GM23338 (cell line): ENCODE data around the gene AJM1. TPM values are rescaled to one million over a fixed set of nuclear protein-coding genes. Genes with fewer than 3 reads are reported as not detected.

Source experiments
- ATAC-seq: fragments of 200-7000 bp; cut with Tn5 transposase; 3 replicates; pipeline ENCODE4 v1.9.1; 2020
- DNase-seq: peaks from one replicate; pipeline ENCODE4 v3.0.0-alpha.2; 2015; ENCODE audit warnings: low spot score
- H2AFZ ChIP-seq: fragments of 200-600 bp; sonication (generic); 2 replicates; pipeline ENCODE4 v1.8.0; 2016; ENCODE audit warnings: antibody characterized with exemption, mild to moderate bottlenecking, moderate library complexity
- H3F3A ChIP-seq: fragments of 200-600 bp; sonication (generic); replicated peaks from 2 replicates; pipeline ENCODE4 v1.8.0; 2017; ENCODE audit warnings: antibody characterized with exemption, mixed run types, low read depth
- H3K27ac ChIP-seq: fragments of 200-600 bp; sonication (generic); 2 replicates; pipeline ENCODE4 v1.6.1; 2016; ENCODE audit warnings: low read depth
- H3K27me3 ChIP-seq: fragments of 200-600 bp; sonication (generic); 2 replicates; pipeline ENCODE4 v1.8.0; 2016; ENCODE audit warnings: mild to moderate bottlenecking, mixed run types, moderate library complexity; ENCODE audit not compliant: insufficient read depth
- H3K36me3 ChIP-seq: fragments of 200-600 bp; sonication (generic); 2 replicates; pipeline ENCODE4 v1.8.0; 2016; ENCODE audit warnings: mild to moderate bottlenecking; ENCODE audit not compliant: insufficient read depth
- H3K4me1 ChIP-seq: fragments of 200-600 bp; sonication (generic); 2 replicates; pipeline ENCODE4 v1.8.0; 2016; ENCODE audit warnings: mild to moderate bottlenecking, moderate library complexity; ENCODE audit not compliant: insufficient read depth
- H3K4me2 ChIP-seq: fragments of 200-600 bp; sonication (generic); 2 replicates; pipeline ENCODE4 v1.7.1; 2017; ENCODE audit warnings: mixed run types
- H3K4me3 ChIP-seq: fragments of 200-600 bp; sonication (generic); 2 replicates; pipeline ENCODE4 v1.6.1; 2016; ENCODE audit warnings: mixed run types
- H3K79me2 ChIP-seq: fragments of 200-600 bp; sonication (generic); replicated peaks from 2 replicates; pipeline ENCODE4 v1.8.0; 2017; ENCODE audit warnings: mild to moderate bottlenecking; ENCODE audit not compliant: insufficient read depth
- H3K9me2 ChIP-seq: fragments of 200-600 bp; sonication (generic); 2 replicates; pipeline ENCODE4 v1.8.0; 2017; ENCODE audit not compliant: insufficient read depth
- H4K20me1 ChIP-seq: fragments of 200-600 bp; sonication (generic); replicated peaks from 2 replicates; pipeline ENCODE4 v1.8.0; 2017; ENCODE audit warnings: mild to moderate bottlenecking; ENCODE audit not compliant: insufficient read depth
- H3K27ac Mint-ChIP-seq: 2 replicates; pipeline ENCODE4 v1.8.0; 2020; ENCODE audit warnings: inconsistent platforms, mild to moderate bottlenecking, moderate library complexity, mixed read lengths
- H3K27me3 Mint-ChIP-seq: 3 replicates; pipeline ENCODE4 v1.8.0; 2022; ENCODE audit warnings: low read depth, mild to moderate bottlenecking, moderate library complexity, mixed read lengths, inconsistent platforms; ENCODE audit not compliant: insufficient read depth, poor library complexity
- H3K36me3 Mint-ChIP-seq: 3 replicates; pipeline ENCODE4 v1.8.0; 2021; ENCODE audit warnings: low read depth, mild to moderate bottlenecking, inconsistent platforms, moderate library complexity, mixed read lengths
- H3K4me1 Mint-ChIP-seq: 3 replicates; pipeline ENCODE4 v1.8.0; 2020; ENCODE audit warnings: mild to moderate bottlenecking, inconsistent platforms, mixed read lengths
- H3K4me3 Mint-ChIP-seq: 3 replicates; pipeline ENCODE4 v1.8.0; 2021; ENCODE audit warnings: moderate library complexity, mild to moderate bottlenecking, inconsistent platforms, mixed read lengths
- H3K9me3 Mint-ChIP-seq: 3 replicates; pipeline ENCODE4 v1.8.0; 2020; ENCODE audit warnings: moderate library complexity, mild to moderate bottlenecking, inconsistent platforms, mixed read lengths
- CREB1 ChIP-seq: fragments of 250-450 bp; sonication (Bioruptor Pico); IDR thresholded peaks from 2 replicates; pipeline ENCODE4 v1.5.0; 2020; ENCODE audit warnings: low read depth, mild to moderate bottlenecking, moderate library complexity
- EZH2phosphoT487 ChIP-seq: fragments of 200-600 bp; sonication (generic); IDR thresholded peaks from one replicate; pipeline ENCODE4 v1.8.1; 2018; ENCODE audit warnings: antibody characterized with exemption; ENCODE audit not compliant: unreplicated experiment
- JUNB ChIP-seq: IDR thresholded peaks from one replicate; pipeline ENCODE4 v1.6.1; 2016; ENCODE audit warnings: antibody characterized with exemption; ENCODE audit not compliant: unreplicated experiment
- POLR2AphosphoS5 ChIP-seq: IDR thresholded peaks from 2 replicates; pipeline ENCODE4 v1.6.1; 2016; ENCODE audit warnings: antibody characterized with exemption, low read depth
- STAT1 ChIP-seq: IDR thresholded peaks from one replicate; pipeline ENCODE4 v1.6.1; 2016; ENCODE audit warnings: antibody characterized with exemption; ENCODE audit not compliant: unreplicated experiment
- ZNF114 ChIP-seq: fragments of 250-450 bp; sonication (Bioruptor Pico); IDR thresholded peaks from 2 replicates; pipeline ENCODE4 v1.5.0; 2020; ENCODE audit warnings: mild to moderate bottlenecking, moderate library complexity
- ZNF331 ChIP-seq: fragments of 250-450 bp; sonication (Bioruptor Pico); IDR thresholded peaks from 2 replicates; pipeline ENCODE4 v1.5.0; 2020; ENCODE audit warnings: low read depth, mild to moderate bottlenecking, moderate library complexity
- polyA plus RNA-seq: library from polyadenylated mRNA; unstranded; fragments of >200 nt; fragmentation: Nextera tagmentation; extraction: Ambion mirVana; gene quantifications from 2 replicates; pipeline ENCODE4 v1.2.1, GENCODE V29; 2016
- total RNA-seq: library from RNA; depleted of rRNA; stranded (reverse); fragments of >200 nt; shearing (Covaris generic); gene quantifications from 2 replicates; pipeline ENCODE4 v1.2.3, GENCODE V29; 2014
- TF ChIP-seq, protein P1 (sequence below): IDR thresholded peaks from 2 replicates; pipeline ENCODE4 v1.6.1; 2016; ENCODE audit warnings: antibody characterized with exemption
- TF ChIP-seq, protein P2 (sequence below): fragments of 250-450 bp; sonication (Bioruptor Pico); IDR thresholded peaks from 2 replicates; pipeline ENCODE4 v1.5.0; 2020; ENCODE audit warnings: mild to moderate bottlenecking, moderate library complexity
- TF ChIP-seq, protein P3 (sequence below): IDR thresholded peaks from one replicate; pipeline ENCODE4 v1.6.1; 2018; ENCODE audit warnings: antibody characterized with exemption; ENCODE audit not compliant: unreplicated experiment

Gene AJM1
- total and polyA plus RNA-seq, 2 experiments from 2014 or later, result 0.36 to 0.49 TPM

DNA sequence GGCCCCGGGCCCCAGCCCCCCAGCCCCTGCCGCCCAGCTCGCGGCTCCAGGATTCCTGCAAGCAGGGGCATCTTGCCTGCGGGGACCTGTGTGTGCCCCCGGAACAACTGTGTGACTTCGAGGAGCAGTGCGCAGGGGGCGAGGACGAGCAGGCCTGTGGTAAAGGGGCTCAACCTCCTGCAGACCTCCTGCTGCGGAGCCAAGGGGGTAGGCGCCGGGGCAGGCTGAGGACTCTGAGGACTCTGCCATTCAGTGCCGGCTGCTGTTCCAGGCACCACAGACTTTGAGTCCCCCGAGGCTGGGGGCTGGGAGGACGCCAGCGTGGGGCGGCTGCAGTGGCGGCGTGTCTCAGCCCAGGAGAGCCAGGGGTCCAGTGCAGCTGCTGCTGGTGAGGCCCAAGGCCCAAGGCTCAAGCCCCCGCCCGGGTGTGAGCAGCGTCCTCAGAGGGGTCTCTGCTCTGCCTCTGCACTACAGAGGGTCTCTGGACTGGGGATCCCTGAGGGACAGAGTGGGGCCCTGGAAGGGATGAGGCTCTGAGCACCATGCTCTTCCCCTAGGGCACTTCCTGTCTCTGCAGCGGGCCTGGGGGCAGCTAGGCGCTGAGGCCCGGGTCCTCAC, 13.3 kb downstream of the AJM1 start:
- H3K27ac Mint-ChIP-seq, result no peak overlapping the region
- Histone ChIP-seq H3K4me2 (no peak overlapping the region), H3K4me3 (no peak overlapping the region), H3K27me3 (no peaks in the 10 kb centered on the region), H3K79me2 (no peaks in the 10 kb centered on the region), H3K9me2 (no peaks in the 10 kb centered on the region), H3F3A (no peaks in the 10 kb centered on the region), H3K36me3 (no peaks in the 10 kb centered on the region; the same call in 1 of the 2 replicates), H3K27ac (no peak overlapping the region), H3K4me1 (no peaks in the 10 kb centered on the region), H2AFZ (no peak overlapping the region), H4K20me1 (no peaks in the 10 kb centered on the region)
- H3K27me3 Mint-ChIP-seq, result peaks cover 2% of the 10 kb centered on the region
- peaks cover 3% of the 10 kb centered on the region; the same call in 2 of the 3 replicates for H3K36me3 Mint-ChIP-seq
- no peak overlapping the region for H3K4me3 Mint-ChIP-seq
- ATAC-seq, result no peak
- H3K9me3 Mint-ChIP-seq, result no peaks in the 10 kb centered on the region
- DNase-seq, result no peak
- TF ChIP-seq, protein P1, sequence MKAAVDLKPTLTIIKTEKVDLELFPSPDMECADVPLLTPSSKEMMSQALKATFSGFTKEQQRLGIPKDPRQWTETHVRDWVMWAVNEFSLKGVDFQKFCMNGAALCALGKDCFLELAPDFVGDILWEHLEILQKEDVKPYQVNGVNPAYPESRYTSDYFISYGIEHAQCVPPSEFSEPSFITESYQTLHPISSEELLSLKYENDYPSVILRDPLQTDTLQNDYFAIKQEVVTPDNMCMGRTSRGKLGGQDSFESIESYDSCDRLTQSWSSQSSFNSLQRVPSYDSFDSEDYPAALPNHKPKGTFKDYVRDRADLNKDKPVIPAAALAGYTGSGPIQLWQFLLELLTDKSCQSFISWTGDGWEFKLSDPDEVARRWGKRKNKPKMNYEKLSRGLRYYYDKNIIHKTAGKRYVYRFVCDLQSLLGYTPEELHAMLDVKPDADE, result no peak
- no peaks in the 10 kb centered on the region for H3K4me1 Mint-ChIP-seq

DNA sequence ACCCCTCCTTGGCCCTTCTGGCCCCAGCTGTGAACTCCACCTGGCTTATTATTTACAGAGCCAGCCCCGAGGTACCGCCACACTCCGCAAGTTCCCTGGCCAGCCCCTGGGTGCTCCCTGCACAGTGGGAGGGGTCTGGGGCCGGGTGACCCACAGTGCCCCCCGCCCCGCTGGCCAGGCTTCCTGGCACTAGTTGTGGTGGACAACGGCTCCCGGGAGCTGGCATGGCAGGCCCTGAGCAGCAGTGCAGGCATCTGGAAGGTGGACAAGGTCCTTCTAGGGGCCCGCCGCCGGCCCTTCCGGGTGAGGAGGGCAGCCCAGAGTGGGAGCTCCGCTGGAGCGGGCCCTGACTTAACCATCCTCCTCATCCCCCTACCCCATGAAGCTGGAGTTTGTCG, 13.8 kb downstream of the AJM1 start:
- H3K27me3 Mint-ChIP-seq, result peaks cover 2% of the 10 kb centered on the region
- H3K4me3 Mint-ChIP-seq, result no peak overlapping the region
- H3K4me1 Mint-ChIP-seq, result no peaks in the 10 kb centered on the region
- TF ChIP-seq POLR2AphosphoS5, result no peak
- TF ChIP-seq EZH2phosphoT487, result no peak
- no peak for TF ChIP-seq CREB1 (CRISPR knock-in tag)
- TF ChIP-seq, protein P2, sequence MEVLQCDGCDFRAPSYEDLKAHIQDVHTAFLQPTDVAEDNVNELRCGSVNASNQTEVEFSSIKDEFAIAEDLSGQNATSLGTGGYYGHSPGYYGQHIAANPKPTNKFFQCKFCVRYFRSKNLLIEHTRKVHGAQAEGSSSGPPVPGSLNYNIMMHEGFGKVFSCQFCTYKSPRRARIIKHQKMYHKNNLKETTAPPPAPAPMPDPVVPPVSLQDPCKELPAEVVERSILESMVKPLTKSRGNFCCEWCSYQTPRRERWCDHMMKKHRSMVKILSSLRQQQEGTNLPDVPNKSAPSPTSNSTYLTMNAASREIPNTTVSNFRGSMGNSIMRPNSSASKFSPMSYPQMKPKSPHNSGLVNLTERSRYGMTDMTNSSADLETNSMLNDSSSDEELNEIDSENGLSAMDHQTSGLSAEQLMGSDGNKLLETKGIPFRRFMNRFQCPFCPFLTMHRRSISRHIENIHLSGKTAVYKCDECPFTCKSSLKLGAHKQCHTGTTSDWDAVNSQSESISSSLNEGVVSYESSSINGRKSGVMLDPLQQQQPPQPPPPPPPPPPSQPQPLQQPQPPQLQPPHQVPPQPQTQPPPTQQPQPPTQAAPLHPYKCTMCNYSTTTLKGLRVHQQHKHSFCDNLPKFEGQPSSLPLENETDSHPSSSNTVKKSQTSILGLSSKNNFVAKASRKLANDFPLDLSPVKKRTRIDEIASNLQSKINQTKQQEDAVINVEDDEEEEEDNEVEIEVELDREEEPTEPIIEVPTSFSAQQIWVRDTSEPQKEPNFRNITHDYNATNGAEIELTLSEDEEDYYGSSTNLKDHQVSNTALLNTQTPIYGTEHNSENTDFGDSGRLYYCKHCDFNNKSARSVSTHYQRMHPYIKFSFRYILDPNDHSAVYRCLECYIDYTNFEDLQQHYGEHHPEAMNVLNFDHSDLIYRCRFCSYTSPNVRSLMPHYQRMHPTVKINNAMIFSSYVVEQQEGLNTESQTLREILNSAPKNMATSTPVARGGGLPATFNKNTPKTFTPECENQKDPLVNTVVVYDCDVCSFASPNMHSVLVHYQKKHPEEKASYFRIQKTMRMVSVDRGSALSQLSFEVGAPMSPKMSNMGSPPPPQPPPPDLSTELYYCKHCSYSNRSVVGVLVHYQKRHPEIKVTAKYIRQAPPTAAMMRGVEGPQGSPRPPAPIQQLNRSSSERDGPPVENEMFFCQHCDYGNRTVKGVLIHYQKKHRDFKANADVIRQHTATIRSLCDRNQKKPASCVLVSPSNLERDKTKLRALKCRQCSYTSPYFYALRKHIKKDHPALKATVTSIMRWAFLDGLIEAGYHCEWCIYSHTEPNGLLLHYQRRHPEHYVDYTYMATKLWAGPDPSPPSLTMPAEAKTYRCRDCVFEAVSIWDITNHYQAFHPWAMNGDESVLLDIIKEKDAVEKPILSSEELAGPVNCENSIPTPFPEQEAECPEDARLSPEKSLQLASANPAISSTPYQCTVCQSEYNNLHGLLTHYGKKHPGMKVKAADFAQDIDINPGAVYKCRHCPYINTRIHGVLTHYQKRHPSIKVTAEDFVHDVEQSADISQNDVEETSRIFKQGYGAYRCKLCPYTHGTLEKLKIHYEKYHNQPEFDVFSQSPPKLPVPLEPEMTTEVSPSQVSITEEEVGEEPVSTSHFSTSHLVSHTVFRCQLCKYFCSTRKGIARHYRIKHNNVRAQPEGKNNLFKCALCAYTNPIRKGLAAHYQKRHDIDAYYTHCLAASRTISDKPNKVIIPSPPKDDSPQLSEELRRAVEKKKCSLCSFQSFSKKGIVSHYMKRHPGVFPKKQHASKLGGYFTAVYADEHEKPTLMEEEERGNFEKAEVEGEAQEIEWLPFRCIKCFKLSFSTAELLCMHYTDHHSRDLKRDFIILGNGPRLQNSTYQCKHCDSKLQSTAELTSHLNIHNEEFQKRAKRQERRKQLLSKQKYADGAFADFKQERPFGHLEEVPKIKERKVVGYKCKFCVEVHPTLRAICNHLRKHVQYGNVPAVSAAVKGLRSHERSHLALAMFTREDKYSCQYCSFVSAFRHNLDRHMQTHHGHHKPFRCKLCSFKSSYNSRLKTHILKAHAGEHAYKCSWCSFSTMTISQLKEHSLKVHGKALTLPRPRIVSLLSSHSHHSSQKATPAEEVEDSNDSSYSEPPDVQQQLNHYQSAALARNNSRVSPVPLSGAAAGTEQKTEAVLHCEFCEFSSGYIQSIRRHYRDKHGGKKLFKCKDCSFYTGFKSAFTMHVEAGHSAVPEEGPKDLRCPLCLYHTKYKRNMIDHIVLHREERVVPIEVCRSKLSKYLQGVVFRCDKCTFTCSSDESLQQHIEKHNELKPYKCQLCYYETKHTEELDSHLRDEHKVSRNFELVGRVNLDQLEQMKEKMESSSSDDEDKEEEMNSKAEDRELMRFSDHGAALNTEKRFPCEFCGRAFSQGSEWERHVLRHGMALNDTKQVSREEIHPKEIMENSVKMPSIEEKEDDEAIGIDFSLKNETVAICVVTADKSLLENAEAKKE, result no peak
- TF ChIP-seq ZNF331 (CRISPR knock-in tag), result no peak
- no peak for TF ChIP-seq JUNB
- no peak for TF ChIP-seq STAT1
- TF ChIP-seq, protein P3, sequence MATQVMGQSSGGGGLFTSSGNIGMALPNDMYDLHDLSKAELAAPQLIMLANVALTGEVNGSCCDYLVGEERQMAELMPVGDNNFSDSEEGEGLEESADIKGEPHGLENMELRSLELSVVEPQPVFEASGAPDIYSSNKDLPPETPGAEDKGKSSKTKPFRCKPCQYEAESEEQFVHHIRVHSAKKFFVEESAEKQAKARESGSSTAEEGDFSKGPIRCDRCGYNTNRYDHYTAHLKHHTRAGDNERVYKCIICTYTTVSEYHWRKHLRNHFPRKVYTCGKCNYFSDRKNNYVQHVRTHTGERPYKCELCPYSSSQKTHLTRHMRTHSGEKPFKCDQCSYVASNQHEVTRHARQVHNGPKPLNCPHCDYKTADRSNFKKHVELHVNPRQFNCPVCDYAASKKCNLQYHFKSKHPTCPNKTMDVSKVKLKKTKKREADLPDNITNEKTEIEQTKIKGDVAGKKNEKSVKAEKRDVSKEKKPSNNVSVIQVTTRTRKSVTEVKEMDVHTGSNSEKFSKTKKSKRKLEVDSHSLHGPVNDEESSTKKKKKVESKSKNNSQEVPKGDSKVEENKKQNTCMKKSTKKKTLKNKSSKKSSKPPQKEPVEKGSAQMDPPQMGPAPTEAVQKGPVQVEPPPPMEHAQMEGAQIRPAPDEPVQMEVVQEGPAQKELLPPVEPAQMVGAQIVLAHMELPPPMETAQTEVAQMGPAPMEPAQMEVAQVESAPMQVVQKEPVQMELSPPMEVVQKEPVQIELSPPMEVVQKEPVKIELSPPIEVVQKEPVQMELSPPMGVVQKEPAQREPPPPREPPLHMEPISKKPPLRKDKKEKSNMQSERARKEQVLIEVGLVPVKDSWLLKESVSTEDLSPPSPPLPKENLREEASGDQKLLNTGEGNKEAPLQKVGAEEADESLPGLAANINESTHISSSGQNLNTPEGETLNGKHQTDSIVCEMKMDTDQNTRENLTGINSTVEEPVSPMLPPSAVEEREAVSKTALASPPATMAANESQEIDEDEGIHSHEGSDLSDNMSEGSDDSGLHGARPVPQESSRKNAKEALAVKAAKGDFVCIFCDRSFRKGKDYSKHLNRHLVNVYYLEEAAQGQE, result no peak
- no peak for TF ChIP-seq ZNF114 (CRISPR knock-in tag)

More for the DNA sequence above, 13.8 kb downstream of the AJM1 start:
- H3K9me2 ChIP-seq, result no peaks in the 10 kb centered on the region
- no peak overlapping the region for H3K4me2 ChIP-seq
- no peaks in the 10 kb centered on the region for H3K9me3 Mint-ChIP-seq
- no peaks in the 10 kb centered on the region for H3K27me3 ChIP-seq
- H3F3A ChIP-seq, result no peaks in the 10 kb centered on the region
- H3K27ac ChIP-seq, result no peak overlapping the region
- peaks cover 5% of the 10 kb centered on the region; the same call in 2 of the 3 replicates for H3K36me3 Mint-ChIP-seq
- H3K4me1 ChIP-seq, result no peaks in the 10 kb centered on the region
- H2AFZ ChIP-seq, result no peak overlapping the region
- no peak overlapping the region for H3K27ac Mint-ChIP-seq
- no peaks in the 10 kb centered on the region; the same call in 1 of the 2 replicates for H3K36me3 ChIP-seq
- H3K79me2 ChIP-seq, result no peaks in the 10 kb centered on the region
- ATAC-seq (no peak), DNase-seq (no peak)
- no peaks in the 10 kb centered on the region for H4K20me1 ChIP-seq
- H3K4me3 ChIP-seq, result no peak overlapping the region
